OCI-M1 (cell line): ENCODE results near the gene AFF2.

Experiments used
- DNase-seq: peaks from one replicate; lab custom pipeline; 2025; lab: John Stamatoyannopoulos, UW

The AFF2 gene

GRCh38 chrX:148926371-148926770 lies 426.0 kb downstream of the AFF2 start:
- DNase-seq = no peak

- peak; percentile 2 for DNase-seq
Observed at GRCh38 chrX:148928811-148929210, 428.4 kb downstream of the AFF2 start.

GRCh38 chrX:148929686-148930085 lies 429.3 kb downstream of the AFF2 start:
- DNase-seq = no peak

- DNase-seq = no peak
Observed at GRCh38 chrX:148930206-148930729, 429.9 kb downstream of the AFF2 start.

GRCh38 chrX:148933881-148934280 lies 433.5 kb downstream of the AFF2 start:
- DNase-seq = no peak

GRCh38 chrX:148938348-148938747 lies 437.9 kb downstream of the AFF2 start:
- DNase-seq = no peak

- peak; percentile 87 for DNase-seq
Observed at GRCh38 chrX:148940411-148940996, 440.1 kb downstream of the AFF2 start.

GRCh38 chrX:148942754-148943153 lies 442.3 kb downstream of the AFF2 start:
- no peak for DNase-seq

GRCh38 chrX:148947399-148947975 lies 447.1 kb downstream of the AFF2 start:
- peak; percentile 16 for DNase-seq

GRCh38 chrX:148956352-148956751 lies 455.9 kb downstream of the AFF2 start:
- no peak for DNase-seq

- DNase-seq = no peak
Observed at GRCh38 chrX:148958901-148959300, 458.5 kb downstream of the AFF2 start.

- DNase-seq = no peak
Observed at GRCh38 chrX:148960060-148960459, 459.6 kb downstream of the AFF2 start.

GRCh38 chrX:148961985-148962384 lies 461.6 kb downstream of the AFF2 start:
- DNase-seq = no peak

- DNase-seq = no peak
Observed at GRCh38 chrX:148976571-148977400, 476.4 kb downstream of the AFF2 start.

- DNase-seq = no peak
Observed at GRCh38 chrX:148979786-148980185, 479.4 kb downstream of the AFF2 start.

GRCh38 chrX:148984238-148984637 lies 483.8 kb downstream of the AFF2 start:
- no peak for DNase-seq

GRCh38 chrX:148991502-148991901 lies 491.1 kb downstream of the AFF2 start:
- DNase-seq = no peak

GRCh38 chrX:148995661-148996060 lies 495.2 kb downstream of the AFF2 start:
- no peak for DNase-seq

GRCh38 chrX:149002320-149002719 lies 501.9 kb downstream of the AFF2 start:
- no peak for DNase-seq

- no peak for DNase-seq
Observed at GRCh38 chrX:149003863-149004660, 503.6 kb downstream of the AFF2 start.

GRCh38 chrX:149004936-149005335 lies 504.5 kb downstream of the AFF2 start:
- DNase-seq = peak; percentile 8

GRCh38 chrX:149006235-149006634 lies 505.8 kb downstream of the AFF2 start:
- DNase-seq = no peak
